GM19035 (cell line): ENCODE results near the gene MTA2.
"Not testable (repeated sequence)": the region's sequence is repeated elsewhere in the genome, so short reads cannot be mapped to it uniquely, and the experiment has no call there.

ENCODE experiments used
- ATAC-seq: cut with Tn5 transposase; IDR thresholded peaks from one replicate; pipeline ENCODE4 v1.9.1; 2021; ENCODE audit not compliant: unreplicated experiment

The MTA2 gene

DNA sequence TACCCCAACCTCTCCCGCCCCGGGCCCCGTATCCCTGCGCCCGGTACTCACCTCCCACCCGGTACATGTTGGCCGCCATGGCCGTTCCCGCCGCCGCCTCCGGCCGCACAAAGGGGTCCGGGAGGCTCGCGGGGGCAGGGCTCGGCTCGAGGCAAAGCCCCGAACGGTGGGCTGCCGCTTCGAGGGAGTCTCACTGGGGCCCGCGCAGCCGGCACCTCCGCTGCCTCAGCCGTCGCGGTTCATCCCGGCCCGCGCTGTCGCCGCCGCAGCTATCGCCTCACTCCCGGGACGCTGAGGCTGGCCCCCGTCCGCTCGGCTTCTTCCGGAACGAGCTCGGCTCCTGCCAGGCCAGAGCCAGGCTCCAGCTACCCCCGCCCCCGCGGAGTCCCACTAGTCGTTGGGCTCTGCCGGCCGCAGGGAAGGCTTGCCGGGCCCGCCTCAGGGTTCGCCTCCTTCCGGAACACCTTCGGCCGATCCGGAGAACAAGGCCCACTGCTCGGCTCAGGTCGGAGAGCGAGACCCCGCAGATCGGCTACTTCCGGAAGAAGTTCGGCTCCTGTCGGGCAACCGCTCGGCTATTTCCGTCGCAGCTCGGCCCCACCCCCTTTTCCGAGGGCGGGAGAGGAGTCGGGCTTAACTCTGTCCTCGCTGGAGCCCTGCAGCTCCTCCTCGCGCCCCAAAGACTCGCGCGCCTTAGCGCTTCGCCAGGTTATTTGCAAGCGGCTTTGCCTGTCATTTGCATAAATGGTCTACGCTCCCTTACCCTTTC, at the start of gene MTA2:
MTA2 (minus strand) TSS at position 494 of the 769 bp plus-strand sequence; CDS start at position 79, 415 bp downstream.
- ATAC-seq = peak; percentile 80

DNA sequence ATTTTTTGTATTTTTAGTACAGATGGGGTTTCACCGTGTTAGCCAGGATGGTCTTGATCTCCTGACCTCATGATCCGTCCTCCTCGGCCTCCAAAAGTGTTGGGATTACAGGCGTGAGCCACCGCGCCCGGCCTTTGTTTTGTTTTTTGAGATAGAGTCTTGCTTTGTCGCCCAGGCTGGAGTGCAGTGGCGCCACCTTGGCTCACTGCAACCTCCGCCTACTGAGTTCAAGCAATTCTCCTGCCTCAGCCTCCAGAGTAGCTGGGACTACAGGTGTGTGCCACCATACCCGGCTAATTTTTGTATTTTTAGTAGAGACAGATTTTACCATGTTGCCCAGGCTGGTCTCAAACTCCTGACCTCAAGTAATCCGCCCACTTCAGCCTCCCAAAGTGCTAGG, 48.6 kb upstream of the MTA2 start:
- not testable (repeated sequence) for ATAC-seq

DNA sequence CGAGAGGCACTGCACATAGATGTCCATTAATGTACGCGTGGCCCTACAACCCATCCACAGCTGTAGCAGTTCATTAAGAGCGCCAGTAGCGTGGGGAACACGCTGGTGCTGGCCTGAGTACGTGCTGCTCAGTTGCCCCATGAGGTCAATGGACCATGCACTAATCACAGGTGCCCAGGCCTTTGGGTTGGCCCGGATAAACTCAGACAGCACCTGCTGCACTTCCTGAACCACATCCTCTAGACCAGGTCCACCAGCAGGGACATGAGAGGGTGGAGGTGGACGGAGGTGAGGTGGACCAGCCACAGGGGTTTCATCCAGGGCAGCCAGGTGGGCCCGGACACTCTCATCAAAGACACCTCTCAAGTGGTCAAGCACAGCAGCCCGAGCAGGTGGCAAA, 47.8 kb upstream of the MTA2 start:
- ATAC-seq = no peak

DNA sequence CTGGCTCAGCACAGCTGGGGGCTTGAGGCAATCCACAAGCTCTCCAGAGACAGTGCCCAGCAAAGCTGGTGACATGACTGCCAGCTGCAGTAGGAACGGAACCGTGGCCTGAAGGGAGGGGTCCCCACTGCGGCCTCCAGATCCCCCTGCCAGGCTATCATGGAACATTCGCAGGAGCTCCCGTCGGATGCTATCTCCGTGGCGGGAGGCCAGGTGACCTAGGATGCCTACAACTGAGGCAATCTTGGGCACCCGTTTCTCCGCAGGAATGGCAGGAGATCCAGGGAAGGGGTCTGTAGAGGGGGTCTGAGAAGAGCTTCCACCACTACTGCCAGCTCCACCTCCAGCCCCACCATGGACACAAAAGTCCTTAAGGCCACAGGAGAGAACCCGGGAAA, 47.3 kb upstream of the MTA2 start:
- no peak for ATAC-seq

GRCh38 chr11:62648185-62648966, 46.7 kb upstream of the MTA2 start:
- ATAC-seq = no peak

DNA sequence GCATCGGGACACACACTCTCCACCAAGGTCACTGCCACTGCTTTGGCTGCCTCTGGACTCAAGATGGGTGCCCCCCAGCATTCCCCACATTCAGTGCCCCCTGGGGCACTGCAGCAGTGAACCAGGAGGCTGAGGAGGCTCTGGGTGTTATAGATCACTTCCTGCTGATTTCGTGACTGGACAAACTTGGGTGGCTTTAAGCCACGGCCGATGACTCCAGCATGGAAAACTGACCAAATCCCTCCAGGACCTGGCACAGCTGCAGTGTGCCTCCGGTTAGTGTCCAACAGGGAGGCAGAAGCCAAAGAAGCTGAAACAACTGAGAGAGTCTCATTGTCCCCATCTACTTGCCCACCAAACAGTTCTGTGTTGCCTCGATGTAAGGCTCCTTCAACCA, 45.9 kb upstream of the MTA2 start:
- ATAC-seq = no peak

DNA sequence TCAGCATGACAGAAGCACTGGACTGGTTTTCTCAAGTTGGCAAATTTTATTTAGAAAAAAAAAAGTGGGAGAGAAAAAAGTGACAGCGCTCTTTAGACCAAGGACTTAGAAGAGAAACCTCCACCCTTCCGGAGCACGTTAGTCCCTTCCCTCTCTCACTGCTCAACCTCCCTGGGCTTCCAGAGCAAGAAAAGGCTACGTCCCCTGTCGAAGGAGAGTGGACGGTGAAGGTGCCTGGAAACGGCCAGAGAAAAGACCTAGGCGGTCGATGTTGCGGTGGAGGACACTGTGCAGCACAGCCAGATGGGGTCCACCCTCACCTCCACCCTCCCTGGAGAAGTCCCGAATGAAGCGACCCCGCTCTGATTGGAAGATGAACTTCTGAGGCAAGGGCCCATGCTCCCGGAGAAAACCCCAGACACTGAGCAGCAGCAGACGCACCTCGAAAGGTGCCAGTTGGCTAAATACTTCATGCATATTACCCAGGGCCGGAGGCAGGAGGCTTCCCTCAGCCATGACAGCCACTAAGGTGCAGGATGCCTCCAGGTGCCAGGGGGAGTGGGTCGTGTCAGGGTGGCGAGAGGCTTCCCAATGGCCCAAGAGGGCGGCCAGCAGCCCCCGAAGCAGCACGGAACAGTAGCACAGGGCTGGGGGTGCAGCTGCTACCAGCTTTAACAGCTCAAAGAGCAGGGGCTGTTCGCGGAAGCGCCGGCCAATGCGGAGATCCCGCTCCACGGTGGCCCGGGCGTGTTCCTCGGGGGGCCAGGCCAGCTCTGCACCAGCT, 45.4 kb upstream of the MTA2 start:
- no peak for ATAC-seq

DNA sequence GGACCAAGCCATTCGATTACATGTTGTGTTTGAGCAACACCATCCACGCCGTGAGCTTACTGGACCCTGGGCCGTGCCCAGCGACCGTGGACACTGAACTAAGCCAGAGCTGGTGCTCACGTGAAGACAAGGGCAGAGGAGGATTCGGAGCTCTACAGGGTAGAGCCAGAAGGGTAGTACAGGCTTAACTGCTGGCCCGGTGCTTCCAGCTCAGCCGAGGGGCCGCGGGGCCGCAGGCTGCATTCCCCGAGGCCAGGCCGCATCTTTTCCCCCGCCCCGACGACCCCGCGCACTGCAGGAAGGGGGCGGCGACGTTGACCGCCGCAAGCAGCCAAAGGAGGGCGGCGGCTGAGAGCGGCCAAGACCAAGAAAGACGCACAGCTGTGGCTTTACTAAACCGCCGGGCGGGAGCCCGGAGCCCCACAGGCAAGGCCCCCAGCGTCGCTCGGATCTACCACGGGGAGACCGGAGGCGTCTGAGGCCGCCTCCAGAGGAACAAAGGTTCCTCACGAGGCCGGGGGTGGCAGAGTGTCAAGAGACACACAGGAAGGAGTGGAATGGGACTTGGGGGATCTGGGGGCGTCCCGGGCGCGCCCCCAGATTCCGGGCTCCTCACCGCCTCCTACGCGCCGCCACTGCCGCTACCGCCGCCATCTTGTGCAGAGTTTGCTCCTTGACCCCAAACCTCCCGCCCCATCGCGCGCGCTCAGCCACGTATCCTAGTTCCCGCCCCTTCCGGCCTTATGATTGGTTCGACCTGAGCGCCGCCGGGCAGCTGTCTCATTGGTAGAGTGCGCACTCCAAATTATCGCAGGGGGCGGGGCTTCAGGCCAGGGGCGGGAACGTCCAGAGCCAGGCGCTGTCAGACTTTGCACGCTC, 44.5 kb upstream of the MTA2 start, which contains the start of gene GANAB:
GANAB (minus strand) TSS at position 668 of the 879 bp plus-strand sequence; CDS start at position 654, 14 bp downstream.
- ATAC-seq = peak; percentile 97

- ATAC-seq = no peak
Measured at GRCh38 chr11:62645671-62645945, 43.9 kb upstream of the MTA2 start.

DNA sequence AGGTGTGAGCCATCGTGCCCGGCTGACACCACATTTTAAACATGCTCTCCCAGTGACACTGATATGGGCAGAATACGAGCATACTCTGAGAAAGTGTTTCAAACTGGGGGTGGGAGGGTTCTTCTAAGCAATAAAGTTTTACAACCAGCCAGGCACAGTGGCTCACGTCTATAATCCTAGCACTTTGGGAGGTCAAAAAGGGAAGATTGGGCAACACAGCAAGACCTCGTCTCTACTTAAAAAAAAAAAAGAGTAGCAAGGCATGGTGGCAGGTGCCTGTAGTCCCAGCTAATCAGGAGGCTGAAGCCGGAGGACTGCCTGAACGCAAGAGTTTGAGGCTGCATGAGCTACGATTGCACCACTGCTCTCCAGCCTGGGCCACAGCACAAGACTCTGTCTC, 42.6 kb upstream of the MTA2 start:
- ATAC-seq = no peak

DNA sequence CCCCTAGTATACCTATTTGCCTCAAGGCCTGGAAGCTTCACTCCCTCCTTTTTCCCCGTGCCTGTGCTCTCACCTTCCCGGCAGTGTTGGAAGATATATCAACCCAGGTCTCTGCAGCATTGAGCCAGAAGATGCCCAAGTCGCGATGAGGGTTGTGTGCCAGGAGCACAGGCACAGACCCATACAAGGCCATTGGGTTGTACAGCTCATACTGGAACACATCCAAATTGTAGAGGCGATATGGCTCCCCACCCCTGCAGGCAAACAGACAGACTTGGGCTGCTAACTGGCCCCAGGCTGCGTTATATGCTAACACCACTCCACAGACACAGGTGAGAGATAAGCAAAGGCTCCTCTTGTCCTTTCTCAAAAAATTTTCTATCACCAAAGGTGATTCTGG, 30.8 kb upstream of the MTA2 start:
- ATAC-seq = no peak

DNA sequence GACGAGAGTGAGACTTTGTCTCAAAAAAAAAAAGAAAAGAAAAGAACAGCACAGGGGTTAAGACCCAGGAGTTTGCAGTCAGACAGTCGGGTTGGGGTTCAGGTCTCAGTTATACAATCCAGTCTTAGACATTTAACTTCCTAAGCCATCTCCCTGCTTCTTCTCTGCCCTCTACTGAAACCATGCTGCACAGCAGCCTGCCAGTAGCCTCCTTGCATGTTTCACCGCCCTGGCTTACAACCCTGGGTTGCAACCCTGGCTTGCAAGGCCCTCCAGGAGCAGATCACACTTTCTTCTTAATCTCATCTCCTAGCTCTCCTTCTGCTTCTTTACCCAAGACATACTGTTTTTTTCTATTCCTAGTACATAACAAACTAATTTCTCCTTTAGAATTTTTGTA, 26.0 kb upstream of the MTA2 start:
- no peak for ATAC-seq

- ATAC-seq = no peak
Measured at GRCh38 chr11:62622476-62623089, 20.9 kb upstream of the MTA2 start.

DNA sequence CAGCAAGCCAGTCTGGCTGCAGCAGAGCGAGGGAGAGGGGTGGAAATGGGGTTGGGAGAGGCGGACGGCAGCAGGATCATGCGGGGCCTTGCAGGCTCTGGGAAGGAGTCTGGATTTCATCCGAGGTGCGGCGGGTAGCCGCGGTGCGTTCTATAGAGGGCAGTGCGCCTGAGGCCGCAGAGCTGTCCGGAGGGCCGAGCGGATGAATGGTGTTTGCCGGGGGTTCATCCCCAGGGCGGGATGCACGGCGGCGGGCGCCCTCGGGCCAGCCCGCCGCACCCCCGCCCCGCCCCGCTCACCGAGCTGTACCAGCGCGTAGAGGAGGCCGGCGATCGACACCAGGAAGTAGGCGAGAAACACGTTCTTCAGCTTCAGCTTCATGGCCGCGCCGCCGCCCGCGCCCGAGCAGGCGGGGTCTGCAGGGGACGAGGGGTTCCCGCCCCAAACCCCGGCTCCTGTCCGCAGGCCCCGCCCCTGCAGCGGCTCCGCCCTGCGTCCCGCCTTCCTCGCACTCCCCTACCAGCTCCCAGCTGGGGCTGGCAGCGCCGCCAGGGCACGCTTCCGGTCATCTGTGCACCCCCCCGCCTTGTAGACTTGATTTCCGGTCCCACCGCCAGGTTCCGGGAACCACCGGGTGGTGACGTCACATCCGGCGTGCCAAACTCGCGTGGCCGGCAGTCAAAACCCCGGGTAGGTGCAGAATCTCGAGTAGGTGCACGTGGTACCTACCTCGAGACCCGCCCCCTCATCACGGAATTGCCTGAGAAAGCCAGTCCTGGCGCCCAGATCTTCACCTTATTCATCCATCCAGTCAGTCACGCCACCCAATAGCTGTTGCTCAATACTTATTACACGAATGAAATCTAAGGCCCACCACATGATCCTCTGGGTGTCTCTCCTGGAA, 20.2 kb upstream of the MTA2 start, which contains the start of gene B3GAT3:
B3GAT3 (minus strand) TSS at position 420 of the 904 bp plus-strand sequence; CDS start at position 381, 39 bp downstream.
- peak; percentile 97 for ATAC-seq

- ATAC-seq = no peak
Measured at GRCh38 chr11:62621027-62621566, 19.4 kb upstream of the MTA2 start.

DNA sequence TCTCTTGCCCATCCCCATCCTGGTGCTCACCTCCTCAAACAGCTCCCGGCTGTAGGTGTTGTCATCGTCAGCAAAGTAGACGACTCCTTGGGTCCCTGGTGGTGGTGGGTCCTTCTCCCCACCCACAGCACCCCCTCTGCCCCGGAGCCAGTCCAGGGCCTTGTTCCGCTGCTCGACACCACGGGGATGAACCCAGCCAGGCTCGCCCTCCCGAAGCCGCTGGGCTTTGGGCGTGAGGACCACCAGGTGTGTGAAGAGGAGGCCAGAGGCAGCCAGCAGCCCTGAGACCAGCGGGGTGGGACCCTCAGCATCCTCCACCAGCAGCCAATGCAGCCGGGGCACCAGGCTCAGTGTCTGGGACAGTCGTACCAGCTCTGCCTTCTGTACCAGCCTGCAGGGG, 15.3 kb upstream of the MTA2 start:
- not testable (repeated sequence) for ATAC-seq

DNA sequence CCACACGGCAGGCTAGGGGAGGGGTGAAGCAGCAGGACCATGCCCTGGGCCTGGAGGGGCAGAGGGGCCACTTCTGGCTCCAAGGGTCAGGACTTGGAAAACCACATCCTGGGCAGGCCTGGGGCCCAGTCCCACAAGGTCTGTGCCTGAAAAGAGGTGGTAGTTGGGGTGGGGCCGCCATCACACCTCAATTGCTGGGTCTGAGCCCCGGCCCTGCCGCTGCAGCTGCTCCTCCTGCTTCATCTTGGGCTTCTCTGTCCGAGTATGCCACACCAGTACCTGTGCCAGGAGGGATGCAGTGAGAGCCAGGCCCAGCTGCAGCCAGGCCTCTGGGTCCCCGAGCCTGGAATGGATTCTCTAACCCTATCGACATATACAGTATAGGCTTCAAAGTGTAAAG, 13.9 kb upstream of the MTA2 start:
- no peak for ATAC-seq

DNA sequence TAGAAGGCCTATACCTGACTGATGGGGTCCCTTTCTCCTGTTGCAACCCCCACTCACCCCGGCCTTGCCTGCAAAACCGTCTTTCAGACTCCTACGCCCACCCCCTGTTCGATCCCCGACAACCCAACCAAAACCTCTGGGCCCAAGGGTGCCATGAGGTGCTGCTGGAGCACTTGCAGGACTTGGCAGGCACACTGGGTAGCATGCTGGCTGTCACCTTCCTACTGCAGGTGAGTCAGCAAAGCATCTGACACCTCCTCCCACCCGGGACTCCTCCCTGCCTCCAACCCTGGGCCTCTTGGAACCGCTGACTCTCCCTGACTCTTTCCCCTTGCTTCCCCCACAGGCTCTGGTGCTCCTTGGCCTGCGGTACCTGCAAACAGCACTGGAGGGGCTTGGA, 12.6 kb upstream of the MTA2 start:
- no peak for ATAC-seq

- no peak for ATAC-seq
Measured at GRCh38 chr11:62613291-62613778, 11.7 kb upstream of the MTA2 start.
